Measurements from ENCODE around the gene MSL2. TPM values are rescaled to one million over a fixed set of nuclear protein-coding genes. Genes with fewer than 3 reads are reported as not detected.

Gene MSL2
- total and polyA plus RNA-seq, 2 of the 8 experiments (the other 6 are each of a cell fraction or from before 2014, with no cell fraction given), result 9.1 to 41.8 TPM

DNA sequence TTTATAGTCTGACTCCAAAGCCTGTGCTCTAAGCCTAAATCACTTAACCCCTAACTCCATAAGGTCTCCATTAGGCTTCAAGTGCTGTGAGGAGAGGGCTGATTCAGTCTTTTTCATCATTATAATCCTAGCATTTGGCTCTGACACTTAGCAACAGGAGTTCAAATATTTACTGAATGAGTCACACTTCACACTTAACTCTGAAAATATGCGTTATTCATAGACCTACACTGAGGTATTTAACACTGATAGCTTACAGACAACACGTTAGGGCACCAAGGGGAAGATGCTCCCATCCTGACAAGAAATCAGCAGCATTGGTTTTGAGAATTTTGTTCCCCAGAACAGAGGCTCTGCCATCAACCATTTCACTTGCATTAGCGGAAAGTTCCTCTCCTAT lies 53.5 kb downstream of the MSL2 start (continued):
- TF ChIP-seq KDM1A (IDR thresholded peaks at IDR 0.05; ENCODE audit: borderline replicate concordance, low read length) (no peak), KDM5A (IDR thresholded peaks at IDR 0.05; ENCODE audit: low read length) (no peak), JUN (IDR thresholded peaks at IDR 0.05; ENCODE audit: low read depth, low read length) (peak; percentile 73), CHD1 (IDR thresholded peaks at IDR 0.05; ENCODE audit: low read depth, low read length) (no peak), SIN3A (conservative IDR thresholded peaks at IDR 0.05 in 1 of 2, IDR thresholded peaks at IDR 0.05 in 1 of 2; ENCODE audit: low read depth in 1 of 2, low read length in 2 of 2) (no peak), JUND (IDR thresholded peaks at IDR 0.05; ENCODE audit: low read length) (peak; percentile 95), SRF (IDR thresholded peaks at IDR 0.05; ENCODE audit: low read depth, low read length) (no peak)
